Stimulated activated naive CD4-positive, alpha-beta T cell treated with Interleukin-2 at 50 U/mL for 16 hours (primary cell): ENCODE measurements around the gene PPEF1.
"Not testable (repeated sequence)": the region's sequence is repeated elsewhere in the genome, so short reads cannot be mapped to it uniquely, and the experiment has no call there.

Source experiments
- DNase-seq: peaks from one replicate; lab custom pipeline; 2025; lab: John Stamatoyannopoulos, UW

Gene PPEF1

GRCh38 chrX:18702362-18703195, 4.9 kb upstream of the PPEF1 start:
- no peak for DNase-seq

- no peak for DNase-seq
Measured at GRCh38 chrX:18709833-18710232, 2.4 kb downstream of the PPEF1 start.

GRCh38 chrX:18714910-18715309, 7.5 kb downstream of the PPEF1 start:
- DNase-seq = no peak

GRCh38 chrX:18719852-18720251, 12.4 kb downstream of the PPEF1 start:
- DNase-seq = no peak

- no peak for DNase-seq
Measured at GRCh38 chrX:18721683-18722499, 14.4 kb downstream of the PPEF1 start.

- no peak for DNase-seq
Measured at GRCh38 chrX:18722500-18723071, 15.1 kb downstream of the PPEF1 start.

- DNase-seq = no peak
Measured at GRCh38 chrX:18725310-18725943, 18.0 kb downstream of the PPEF1 start.

- no peak for DNase-seq
Measured at GRCh38 chrX:18733287-18733686, 25.8 kb downstream of the PPEF1 start.

- not testable (repeated sequence) for DNase-seq
Measured at GRCh38 chrX:18739609-18740008, 32.2 kb downstream of the PPEF1 start.

- no peak for DNase-seq
Measured at GRCh38 chrX:18748499-18748898, 41.1 kb downstream of the PPEF1 start.

GRCh38 chrX:18753631-18754030, 46.2 kb downstream of the PPEF1 start:
- DNase-seq = no peak

- no peak for DNase-seq
Measured at GRCh38 chrX:18755651-18756050, 48.2 kb downstream of the PPEF1 start.

- no peak for DNase-seq
Measured at GRCh38 chrX:18757956-18758932, 50.8 kb downstream of the PPEF1 start.

- no peak for DNase-seq
Measured at GRCh38 chrX:18761750-18762149, 54.3 kb downstream of the PPEF1 start.

GRCh38 chrX:18763106-18763505, 55.7 kb downstream of the PPEF1 start:
- DNase-seq = not testable (repeated sequence)

GRCh38 chrX:18769364-18769763, 61.9 kb downstream of the PPEF1 start:
- DNase-seq = no peak

GRCh38 chrX:18769812-18770573, 62.5 kb downstream of the PPEF1 start:
- no peak for DNase-seq

GRCh38 chrX:18789916-18790315, 82.5 kb downstream of the PPEF1 start:
- no peak for DNase-seq

GRCh38 chrX:18792828-18793227, 85.4 kb downstream of the PPEF1 start:
- no peak for DNase-seq

GRCh38 chrX:18793601-18794089, 86.2 kb downstream of the PPEF1 start:
- DNase-seq = no peak
